A549 (cell line): Measurements from ENCODE around the gene SEMG1. TPM values are rescaled to one million over a fixed set of nuclear protein-coding genes. Genes with fewer than 3 reads are reported as not detected.

Experiments
- ATAC-seq, 2 experiments: fragments of 200-7000 bp in 1 of 2; fragments of >200 bp in 1 of 2; cut with Nextera tagmentation in 1 of 2; cut with Tn5 transposase in 1 of 2; 3 replicates each; pipeline versions ENCODE4 v1.8.0 to v1.9.1; 2018 to 2020; ENCODE audit warnings: mild to moderate bottlenecking in 1 of 2, moderate library complexity in 1 of 2
- CTCF ChIA-PET: fragments of 300-600 bp; sonication (Branson Sonifier 250); formaldehyde crosslinking; extraction: SDS; loops from one replicate; lab custom pipeline; 2021; ENCODE audit warnings: antibody characterized with exemption, inconsistent platforms; lab: Yijun Ruan, JAX
- POLR2A ChIA-PET: fragments of 350-600 bp; formaldehyde crosslinking; extraction: SDS; loops from one replicate; lab custom pipeline; 2021; ENCODE audit warnings: antibody characterized with exemption, inconsistent platforms; lab: Yijun Ruan, JAX
- DNase-seq, 2 experiments: peaks; one replicate each; pipeline versions ENCODE4 v3.0.0 to v3.0.0-alpha.2; 2011 to 2016; ENCODE audit warnings: low read depth in 1 of 2, low spot score in 1 of 2
- FAIRE-seq: peaks from 2 replicates; lab custom pipeline; 2011; peaks lifted over from hg19 to GRCh38; lab: Jason Lieb, UNC
- H3K27ac ChIP-seq, 2 experiments: fragments of >200 bp; sonication (Bioruptor Twin); formaldehyde crosslinking; 3 replicates each; pipeline ENCODE4 v1.5.1; 2016 to 2017
- H3K4me1 ChIP-seq: fragments of >200 bp; sonication (Bioruptor Twin); formaldehyde crosslinking; 3 replicates; pipeline ENCODE4 v1.6.1; 2016
- H3K4me2 ChIP-seq: fragments of >200 bp; sonication (Bioruptor Twin); formaldehyde crosslinking; 3 replicates; pipeline ENCODE4 v1.6.1; 2016
- H3K4me3 ChIP-seq: fragments of >200 bp; sonication (Bioruptor Twin); formaldehyde crosslinking; 3 replicates; pipeline ENCODE4 v1.5.1; 2016
- H3K9me3 ChIP-seq: fragments of >200 bp; sonication (Bioruptor Twin); formaldehyde crosslinking; 3 replicates; pipeline ENCODE4 v1.6.1; 2016
- BHLHE40 ChIP-seq: IDR thresholded peaks from 2 replicates; pipeline ENCODE4 v1.6.1; 2012; ENCODE audit warnings: low read depth, low read length, inconsistent platforms
- ESRRA ChIP-seq: fragments of 150-350 bp; IDR thresholded peaks from 2 replicates; pipeline ENCODE4 v1.6.1; 2014; ENCODE audit warnings: mild to moderate bottlenecking, low read length, borderline replicate concordance
- MAFK ChIP-seq: fragments of 450-650 bp; IDR thresholded peaks from 2 replicates; pipeline ENCODE4 v1.6.1; 2014; ENCODE audit not compliant: partially characterized antibody
- NFE2L2 ChIP-seq: fragments of 150-350 bp; conservative IDR thresholded peaks from 2 replicates; pipeline ENCODE4 v1.6.1; 2014; ENCODE audit warnings: low read length
- NR3C1 ChIP-seq: fragments of >200 bp; sonication (Bioruptor Twin); formaldehyde crosslinking; IDR thresholded peaks from 3 replicates; pipeline ENCODE4 v1.6.1; 2017
- RAD21 ChIP-seq, 2 experiments: fragments of >200 bp in 1 of 2; sonication (Bioruptor Twin) in 1 of 2; formaldehyde crosslinking in 1 of 2; IDR thresholded peaks in 1 of 2; conservative IDR thresholded peaks in 1 of 2; 2 replicates in 1 of 2; 3 replicates in 1 of 2; pipeline ENCODE4 v1.6.1; 2012 to 2018; ENCODE audit warnings: inconsistent platforms in 1 of 2
- ZNF302 ChIP-seq: fragments of 250-450 bp; sonication (Bioruptor Pico); IDR thresholded peaks from 2 replicates; pipeline ENCODE4 v1.9.0; 2021; ENCODE audit warnings: inconsistent platforms, mild to moderate bottlenecking, moderate library complexity
- WGBS: methylation state at CpG from one replicate; pipeline ENCODE4 v1.1.6; 2017; ENCODE audit errors: missing lambda C conversion rate; 5-methylcytosine and 5-hydroxymethylcytosine counted together
- polyA plus RNA-seq, 4 experiments: library from polyadenylated mRNA; depleted of rRNA in 3 of 4; stranded (reverse); fragments of >200 nt; fragmentation: RNase III in 1 of 4; extraction: RNeasy Plus Mini Kit Qiagen cat#74134 plus additional on column Dnase treatment in 1 of 4; gene quantifications; 2 replicates in 3 of 4; 3 replicates in 1 of 4; pipeline ENCODE4 v1.2.3, GENCODE V29; 2011 to 2017
- TF ChIP-seq, protein P1 (sequence below): fragments of >200 bp; sonication (Bioruptor Twin); formaldehyde crosslinking; IDR thresholded peaks from 3 replicates; pipeline ENCODE4 v1.5.1; 2016
- TF ChIP-seq, protein P2 (sequence below): IDR thresholded peaks from 2 replicates; pipeline ENCODE4 v1.6.1; 2012
- TF ChIP-seq, protein P3 (sequence below): fragments of 150-350 bp; IDR thresholded peaks from 2 replicates; pipeline ENCODE4 v1.6.1; 2014; ENCODE audit warnings: low read depth, mild to moderate bottlenecking, low read length
- TF ChIP-seq, protein P4 (sequence below): fragments of >200 bp; sonication (Bioruptor Twin); formaldehyde crosslinking; IDR thresholded peaks from 3 replicates; pipeline ENCODE4 v1.6.1; 2016
- TF ChIP-seq, protein P5 (sequence below): fragments of 250-450 bp; sonication (Bioruptor Pico); IDR thresholded peaks from 2 replicates; pipeline ENCODE4 v1.5.0; 2021; ENCODE audit warnings: mild to moderate bottlenecking, moderate library complexity, borderline replicate concordance

The SEMG1 gene
- polyA plus RNA-seq, 2 of the 4 experiments (the other 2 are of a cell fraction) = not detected

DNA sequence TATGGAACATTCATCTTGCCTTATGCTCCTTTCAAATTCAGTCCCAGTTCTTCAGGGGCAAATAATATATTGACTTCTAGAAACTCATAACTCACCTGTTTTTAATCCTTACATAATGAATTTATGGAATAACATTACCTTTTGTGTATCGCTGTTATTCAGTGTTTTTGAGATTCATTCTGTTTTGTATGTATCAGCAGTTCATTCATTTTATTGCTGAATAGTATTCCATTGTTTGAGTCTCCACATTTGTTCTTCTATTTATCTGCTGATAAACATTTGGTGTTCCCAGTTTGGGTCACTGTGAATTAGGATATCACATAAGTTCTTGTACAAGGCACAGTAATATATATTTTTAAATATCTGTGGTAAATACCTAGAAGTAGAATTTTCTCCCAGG is 19.5 kb downstream of the SEMG1 start:
- Histone ChIP-seq H3K4me2 (no peak overlapping the region), H3K4me1 (no peaks in the 10 kb centered on the region), H3K27ac (no peak overlapping the region), H3K9me3 (peaks cover 12% of the 10 kb centered on the region; the same call in 2 of the 3 replicates), H3K4me3 (no peak overlapping the region)
- FAIRE-seq = peak; percentile 65
- TF ChIP-seq MAFK = peak; percentile 23
- TF ChIP-seq BHLHE40 = no peak
- TF ChIP-seq, all 56 proteins: peak for 1
- WGBS = 92% methylated on average over 1 of the region's 1 CpG
- CTCF ChIA-PET = no interaction called here
- no peak for DNase-seq
- ATAC-seq = no peak
- POLR2A ChIA-PET = no interaction called here

DNA sequence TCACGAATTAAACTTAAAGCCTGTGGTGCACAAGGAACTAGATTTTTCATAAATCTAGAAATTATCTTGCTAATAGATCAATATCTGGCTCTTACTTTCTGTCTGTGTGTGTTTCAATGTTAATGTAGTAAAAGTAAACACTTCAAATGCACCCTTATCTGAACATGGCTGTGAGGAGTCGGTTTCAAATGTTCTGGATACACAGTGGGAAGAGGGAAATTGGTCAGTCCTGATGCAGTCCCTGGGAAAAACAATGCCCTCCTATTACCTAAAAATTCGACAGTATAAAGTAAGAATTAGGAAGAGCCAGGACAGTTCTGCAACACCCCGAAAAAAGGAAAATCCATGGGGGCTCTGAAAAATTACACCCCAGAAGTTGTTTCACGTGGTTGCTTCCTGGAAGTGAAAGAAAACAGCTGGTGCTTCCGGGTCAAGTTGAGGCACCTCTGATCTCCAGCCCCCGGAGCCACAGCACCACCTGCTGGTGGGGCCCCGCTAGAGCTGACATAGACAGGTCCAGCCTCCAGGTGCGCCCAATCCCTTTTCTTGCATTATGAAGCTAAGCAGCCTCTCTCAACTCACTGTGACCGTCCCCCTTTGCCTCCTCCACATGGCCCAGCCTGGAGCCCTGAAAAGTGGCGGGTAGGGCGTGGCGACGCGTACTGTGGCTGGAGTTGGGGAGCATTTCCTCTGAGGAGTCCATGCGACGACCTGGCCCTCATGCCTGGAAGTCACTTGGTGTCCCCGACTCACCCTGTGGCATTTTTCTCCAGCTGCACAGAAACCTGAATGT is 22.6 kb downstream of the SEMG1 start:
- TF ChIP-seq, protein P1, sequence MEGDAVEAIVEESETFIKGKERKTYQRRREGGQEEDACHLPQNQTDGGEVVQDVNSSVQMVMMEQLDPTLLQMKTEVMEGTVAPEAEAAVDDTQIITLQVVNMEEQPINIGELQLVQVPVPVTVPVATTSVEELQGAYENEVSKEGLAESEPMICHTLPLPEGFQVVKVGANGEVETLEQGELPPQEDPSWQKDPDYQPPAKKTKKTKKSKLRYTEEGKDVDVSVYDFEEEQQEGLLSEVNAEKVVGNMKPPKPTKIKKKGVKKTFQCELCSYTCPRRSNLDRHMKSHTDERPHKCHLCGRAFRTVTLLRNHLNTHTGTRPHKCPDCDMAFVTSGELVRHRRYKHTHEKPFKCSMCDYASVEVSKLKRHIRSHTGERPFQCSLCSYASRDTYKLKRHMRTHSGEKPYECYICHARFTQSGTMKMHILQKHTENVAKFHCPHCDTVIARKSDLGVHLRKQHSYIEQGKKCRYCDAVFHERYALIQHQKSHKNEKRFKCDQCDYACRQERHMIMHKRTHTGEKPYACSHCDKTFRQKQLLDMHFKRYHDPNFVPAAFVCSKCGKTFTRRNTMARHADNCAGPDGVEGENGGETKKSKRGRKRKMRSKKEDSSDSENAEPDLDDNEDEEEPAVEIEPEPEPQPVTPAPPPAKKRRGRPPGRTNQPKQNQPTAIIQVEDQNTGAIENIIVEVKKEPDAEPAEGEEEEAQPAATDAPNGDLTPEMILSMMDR = peak; percentile 35; the same call in 2 of the 3 replicates
- peak; percentile 28 to 60; a peak in 2 of 5 replicates for TF ChIP-seq RAD21 (conservative IDR thresholded peaks at IDR 0.05 in 1 of 2, IDR thresholded peaks at IDR 0.05 in 1 of 2)
- TF ChIP-seq, protein P2, sequence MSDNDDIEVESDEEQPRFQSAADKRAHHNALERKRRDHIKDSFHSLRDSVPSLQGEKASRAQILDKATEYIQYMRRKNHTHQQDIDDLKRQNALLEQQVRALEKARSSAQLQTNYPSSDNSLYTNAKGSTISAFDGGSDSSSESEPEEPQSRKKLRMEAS = peak; percentile 33; the same call in 1 of the 2 replicates
- TF ChIP-seq ZNF302 (CRISPR knock-in tag) = no peak
- TF ChIP-seq, protein P3, sequence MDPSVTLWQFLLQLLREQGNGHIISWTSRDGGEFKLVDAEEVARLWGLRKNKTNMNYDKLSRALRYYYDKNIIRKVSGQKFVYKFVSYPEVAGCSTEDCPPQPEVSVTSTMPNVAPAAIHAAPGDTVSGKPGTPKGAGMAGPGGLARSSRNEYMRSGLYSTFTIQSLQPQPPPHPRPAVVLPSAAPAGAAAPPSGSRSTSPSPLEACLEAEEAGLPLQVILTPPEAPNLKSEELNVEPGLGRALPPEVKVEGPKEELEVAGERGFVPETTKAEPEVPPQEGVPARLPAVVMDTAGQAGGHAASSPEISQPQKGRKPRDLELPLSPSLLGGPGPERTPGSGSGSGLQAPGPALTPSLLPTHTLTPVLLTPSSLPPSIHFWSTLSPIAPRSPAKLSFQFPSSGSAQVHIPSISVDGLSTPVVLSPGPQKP = no peak
- TF ChIP-seq, protein P4, sequence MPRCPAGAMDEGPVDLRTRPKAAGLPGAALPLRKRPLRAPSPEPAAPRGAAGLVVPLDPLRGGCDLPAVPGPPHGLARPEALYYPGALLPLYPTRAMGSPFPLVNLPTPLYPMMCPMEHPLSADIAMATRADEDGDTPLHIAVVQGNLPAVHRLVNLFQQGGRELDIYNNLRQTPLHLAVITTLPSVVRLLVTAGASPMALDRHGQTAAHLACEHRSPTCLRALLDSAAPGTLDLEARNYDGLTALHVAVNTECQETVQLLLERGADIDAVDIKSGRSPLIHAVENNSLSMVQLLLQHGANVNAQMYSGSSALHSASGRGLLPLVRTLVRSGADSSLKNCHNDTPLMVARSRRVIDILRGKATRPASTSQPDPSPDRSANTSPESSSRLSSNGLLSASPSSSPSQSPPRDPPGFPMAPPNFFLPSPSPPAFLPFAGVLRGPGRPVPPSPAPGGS = no peak
- no peak for TF ChIP-seq NR3C1
- TF ChIP-seq ESRRA = no peak
- peak overlapping the region; percentile 12; the same call in 1 of the 3 replicates for H3K4me3 ChIP-seq
- H3K4me2 ChIP-seq = peak overlapping the region; percentile 39; the same call in 2 of the 3 replicates
- H3K4me1 ChIP-seq = no peaks in the 10 kb centered on the region
- POLR2A ChIA-PET = no interaction called here
- CTCF ChIA-PET = interaction anchor here (0.6 to 1.2 kb wide), 2 partner anchors 32 to 179 kb away, joined by 3 read pairs; no protein-coding TSS in a partner anchor
- peak; percentile 47 to 73; a peak in 3 of 6 replicates for ATAC-seq
- DNase-seq = peak in 1 of 2 experiments; percentile 54
- H3K9me3 ChIP-seq = peaks cover 19% of the 10 kb centered on the region; the same call in 2 of the 3 replicates
- H3K27ac ChIP-seq = no peak overlapping the region
- FAIRE-seq = no peak
- 25% methylated on average over 18 of the region's 18 CpGs for WGBS

DNA sequence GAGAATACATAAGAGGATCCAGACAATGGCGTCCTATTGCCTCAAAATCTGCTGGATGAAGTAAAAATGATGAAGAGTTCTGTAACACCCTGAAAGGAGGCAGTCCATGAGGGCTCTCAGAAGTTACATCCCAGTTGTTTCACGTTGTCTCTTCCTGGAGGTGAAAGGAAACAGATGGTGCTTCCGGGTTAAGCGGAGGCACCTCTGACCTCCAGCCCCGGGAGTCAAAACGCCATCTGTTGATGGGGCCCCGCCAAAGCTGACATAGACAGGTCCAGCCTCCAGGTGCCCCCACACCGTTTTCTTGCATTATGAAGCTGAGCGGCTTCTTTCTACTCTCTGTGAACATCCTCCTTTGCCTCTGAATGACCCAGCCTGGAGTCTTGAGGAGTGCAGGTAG is 23.8 kb downstream of the SEMG1 start:
- ATAC-seq (no peak), DNase-seq (no peak), FAIRE-seq (no peak)
- Histone ChIP-seq H3K4me1 (no peaks in the 10 kb centered on the region), H3K4me3 (no peak overlapping the region), H3K9me3 (peaks cover 31% of the 10 kb centered on the region), H3K4me2 (no peak overlapping the region), H3K27ac (no peak overlapping the region)
- no peak for TF ChIP-seq NFE2L2
- TF ChIP-seq, protein P5, sequence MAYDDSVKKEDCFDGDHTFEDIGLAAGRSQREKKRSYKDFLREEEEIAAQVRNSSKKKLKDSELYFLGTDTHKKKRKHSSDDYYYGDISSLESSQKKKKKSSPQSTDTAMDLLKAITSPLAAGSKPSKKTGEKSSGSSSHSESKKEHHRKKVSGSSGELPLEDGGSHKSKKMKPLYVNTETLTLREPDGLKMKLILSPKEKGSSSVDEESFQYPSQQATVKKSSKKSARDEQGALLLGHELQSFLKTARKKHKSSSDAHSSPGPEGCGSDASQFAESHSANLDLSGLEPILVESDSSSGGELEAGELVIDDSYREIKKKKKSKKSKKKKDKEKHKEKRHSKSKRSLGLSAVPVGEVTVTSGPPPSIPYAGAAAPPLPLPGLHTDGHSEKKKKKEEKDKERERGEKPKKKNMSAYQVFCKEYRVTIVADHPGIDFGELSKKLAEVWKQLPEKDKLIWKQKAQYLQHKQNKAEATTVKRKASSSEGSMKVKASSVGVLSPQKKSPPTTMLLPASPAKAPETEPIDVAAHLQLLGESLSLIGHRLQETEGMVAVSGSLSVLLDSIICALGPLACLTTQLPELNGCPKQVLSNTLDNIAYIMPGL (CRISPR knock-in tag) = no peak
- ChIA-PET CTCF (no interaction called here), POLR2A (no interaction called here)
- WGBS = 58% methylated on average over 7 of the region's 9 CpGs
